Adrenal gland (tissue), 12 donors: ENCODE results near the gene TATDN2. TPM values are rescaled to one million over a fixed set of nuclear protein-coding genes. Genes with fewer than 3 reads are reported as not detected.
A peak's percentile ranks its signal among the peaks of the same experiment; 100 is the strongest.

Experiments
- DNase-seq, 7 donors: peaks; one replicate each; pipeline ENCODE4 v3.0.0-alpha.2; 2019 to 2020
- H3K27ac ChIP-seq, 5 donors: fragments of 200-600 bp; sonication (generic) in 4 of 5; 1 replicate in 3 of 5; 2 replicates in 2 of 5; pipeline versions ENCODE4 v1.5.1 to v1.8.0; 2016 to 2020; ENCODE audit warnings: mild to moderate bottlenecking in 1 of 5
- H3K27me3 ChIP-seq: fragments of 200-600 bp; 2 replicates; pipeline ENCODE4 v1.8.0; 2021
- H3K36me3 ChIP-seq, 2 donors: fragments of 200-600 bp; replicated peaks in 1 of 2; 1 replicate in 1 of 2; 2 replicates in 1 of 2; pipeline versions ENCODE4 v1.5.1 to v1.8.0; 2018 to 2022
- H3K4me1 ChIP-seq, 2 donors: fragments of 200-600 bp; replicated peaks in 1 of 2; 1 replicate in 1 of 2; 2 replicates in 1 of 2; pipeline versions ENCODE4 v1.5.1 to v1.8.0; 2018 to 2021
- H3K4me3 ChIP-seq, 4 donors: fragments of 200-600 bp; sonication (generic) in 3 of 4; one replicate each; pipeline ENCODE4 v1.5.1; 2016 to 2018
- H3K9me3 ChIP-seq, 3 donors: fragments of 200-600 bp; sonication (generic) in 1 of 3; replicated peaks in 1 of 3; 1 replicate in 2 of 3; 2 replicates in 1 of 3; pipeline versions ENCODE4 v1.5.1 to v1.8.0; 2016 to 2021
- POLR2A ChIP-seq, 2 donors: fragments of 450-650 bp; IDR thresholded peaks; one replicate each; pipeline ENCODE4 v1.6.1; 2017; ENCODE audit warnings: antibody characterized with exemption in 2 of 2, mild to moderate bottlenecking in 2 of 2, moderate library complexity in 1 of 2
- WGBS, 4 donors: extraction: QIAGEN DNeasy Blood & Tissue Kit in 2 of 4; methylation state at CpG; one replicate each; pipeline versions ENCODE4 v1.1.5 to v1.1.7; 2013 to 2017; 5-methylcytosine and 5-hydroxymethylcytosine counted together
- intact Hi-C, 2 donors: fragments of 100-400 bp; cut with DNase I; formaldehyde crosslinking; loops; one replicate each; pipeline versions ENCODE4 v1.14.1 to v1.15.0; 2022 to 2023
- polyA plus RNA-seq, 3 donors: library from polyadenylated mRNA; stranded (reverse); fragments of 200-250 nt in 2 of 3; fragments of 350-450 nt in 1 of 3; fragmentation: Illumina TruSeq in 1 of 3; extraction: RNeasy Lipid Tissue Mini Kit (QIAGEN cat#74804) in 1 of 3; gene quantifications; one replicate each; pipeline ENCODE4 v1.2.3, GENCODE V29; 2013 to 2014
- total RNA-seq, 9 donors: library from RNA; depleted of rRNA in 4 of 9; stranded (reverse); fragments of >200 nt in 4 of 9; fragments of 120-200 nt in 1 of 9; fragmentation: NEBNext Ultra II Directional in 1 of 9; extraction: Animal tissue kit (Norgen Biotek cat#: 25700) in 1 of 9; gene quantifications; one replicate each; pipeline versions ENCODE4 v1.1.0 to v1.2.4, GENCODE V29; 2013 to 2023
- TF ChIP-seq, protein P1 (sequence below), 6 experiments: fragments of 450-650 bp in 4 of 6; fragments of 200-600 bp in 2 of 6; sonication (generic) in 1 of 6; IDR thresholded peaks; 1 replicate in 5 of 6; 2 replicates in 1 of 6; pipeline versions ENCODE4 v1.5.1 to v1.8.0; 2016 to 2021; ENCODE audit warnings: antibody characterized with exemption in 6 of 6, mild to moderate bottlenecking in 2 of 6, moderate library complexity in 1 of 6
- donor health status: healthy with polysubstance abuse.
- donor health status: Bipolar disorder and iron deficiency.
- donor health status: DM: yes; HTN: yes; CAD: no.
- donor health status: DM: no; HTN: no; CAD: no.
- donor health status: DM: no; HTN: no; CAD: no.
- donor health status: DM: yes; HTN: yes; CAD: no.

TATDN2 gene
- total and polyA plus RNA-seq, 12 donors, result 10.0 to 34.8 (median 22.6) TPM

DNA sequence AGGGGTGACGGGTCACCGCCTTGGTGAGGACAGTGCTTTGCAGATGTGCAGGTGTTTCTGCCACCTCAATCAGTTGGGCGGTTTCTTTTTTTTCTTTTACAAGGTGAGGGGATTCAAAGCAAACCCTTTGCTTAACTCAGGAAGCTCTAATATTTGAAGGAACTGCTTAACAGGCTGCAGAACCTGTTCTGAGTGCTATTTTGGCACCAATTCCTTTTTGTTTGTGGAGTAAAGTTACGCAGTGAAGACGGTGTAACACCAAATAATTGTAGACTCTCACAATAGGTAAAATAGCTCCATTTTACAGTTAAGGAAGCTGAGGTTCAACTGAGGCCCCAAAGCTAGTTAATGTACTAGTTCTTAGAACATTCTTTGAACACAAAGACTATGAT lies 37.9 kb downstream of the TATDN2 start:
- 86 to 99% (median 94%) methylated on average over 5 of the region's 5 CpGs for WGBS, 4 donors
- Histone ChIP-seq H3K4me3 (no peak overlapping the region), H3K27ac (no peak overlapping the region), H3K9me3 (no peaks in the 10 kb centered on the region), H3K4me1 (no peaks in the 10 kb centered on the region), H3K36me3 (peaks cover 0 to 38% of the 10 kb centered on the region in 2 donors), H3K27me3 (no peaks in the 10 kb centered on the region)
- DNase-seq, result no peak
- TF ChIP-seq, protein P1, sequence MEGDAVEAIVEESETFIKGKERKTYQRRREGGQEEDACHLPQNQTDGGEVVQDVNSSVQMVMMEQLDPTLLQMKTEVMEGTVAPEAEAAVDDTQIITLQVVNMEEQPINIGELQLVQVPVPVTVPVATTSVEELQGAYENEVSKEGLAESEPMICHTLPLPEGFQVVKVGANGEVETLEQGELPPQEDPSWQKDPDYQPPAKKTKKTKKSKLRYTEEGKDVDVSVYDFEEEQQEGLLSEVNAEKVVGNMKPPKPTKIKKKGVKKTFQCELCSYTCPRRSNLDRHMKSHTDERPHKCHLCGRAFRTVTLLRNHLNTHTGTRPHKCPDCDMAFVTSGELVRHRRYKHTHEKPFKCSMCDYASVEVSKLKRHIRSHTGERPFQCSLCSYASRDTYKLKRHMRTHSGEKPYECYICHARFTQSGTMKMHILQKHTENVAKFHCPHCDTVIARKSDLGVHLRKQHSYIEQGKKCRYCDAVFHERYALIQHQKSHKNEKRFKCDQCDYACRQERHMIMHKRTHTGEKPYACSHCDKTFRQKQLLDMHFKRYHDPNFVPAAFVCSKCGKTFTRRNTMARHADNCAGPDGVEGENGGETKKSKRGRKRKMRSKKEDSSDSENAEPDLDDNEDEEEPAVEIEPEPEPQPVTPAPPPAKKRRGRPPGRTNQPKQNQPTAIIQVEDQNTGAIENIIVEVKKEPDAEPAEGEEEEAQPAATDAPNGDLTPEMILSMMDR (IDR thresholded peaks at IDR 0.05), result no peak
- no peak for TF ChIP-seq POLR2A (IDR thresholded peaks at IDR 0.05)
- intact Hi-C loops, result no loop called here

DNA sequence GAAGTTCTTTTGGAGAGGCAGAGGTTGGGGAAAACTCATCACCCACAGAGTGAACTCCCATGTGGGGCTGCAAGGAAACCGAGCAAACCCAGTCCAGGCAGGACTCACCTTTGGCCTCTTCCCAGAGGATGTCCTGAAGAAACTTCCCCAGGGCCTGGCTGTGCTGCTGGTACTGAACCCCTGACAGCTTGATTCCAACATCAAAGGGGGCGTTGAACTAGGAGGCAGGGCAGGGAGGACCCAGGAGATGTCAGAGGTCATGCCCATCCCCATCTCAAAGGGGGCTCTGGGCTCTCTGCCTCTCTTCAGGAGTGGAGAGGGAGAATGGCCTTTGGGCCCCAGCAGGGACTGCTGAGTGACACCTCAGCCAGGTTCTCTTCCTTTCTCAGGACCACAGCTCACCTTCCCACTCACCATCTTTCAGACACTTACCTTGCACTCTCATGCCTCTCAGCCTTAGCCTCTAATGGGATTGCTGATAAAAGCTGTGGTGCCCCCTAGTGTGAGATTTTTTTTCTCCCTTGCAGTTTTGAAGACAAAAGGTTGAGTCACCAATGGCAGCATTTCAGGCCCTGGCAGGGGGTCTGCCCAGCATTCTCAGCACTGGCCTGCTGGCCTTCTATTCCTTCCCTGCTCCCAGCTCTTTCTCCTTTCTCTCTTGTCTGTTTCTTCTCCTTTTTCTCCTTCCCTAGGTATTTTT lies 38.5 kb downstream of the TATDN2 start:
- TF ChIP-seq, protein P1 (IDR thresholded peaks at IDR 0.05), result peak in 3 of 6 experiments; percentile 29 to 50 (median 33)
- TF ChIP-seq POLR2A (IDR thresholded peaks at IDR 0.05), result no peak
- H3K27me3 ChIP-seq, result no peaks in the 10 kb centered on the region
- DNase-seq, result peak in 4 of 7 donors; percentile 51 to 75 (median 62)
- peaks cover 0 to 38% of the 10 kb centered on the region in 2 donors for H3K36me3 ChIP-seq
- no peaks in the 10 kb centered on the region for H3K9me3 ChIP-seq
- WGBS, 4 donors, result 63 to 88% (median 77%) methylated on average over 1 to 2 of the region's 2 CpGs
- no peak overlapping the region for H3K4me3 ChIP-seq
- intact Hi-C loops, result no loop called here
- H3K4me1 ChIP-seq, result no peaks in the 10 kb centered on the region
- no peak overlapping the region for H3K27ac ChIP-seq

DNA sequence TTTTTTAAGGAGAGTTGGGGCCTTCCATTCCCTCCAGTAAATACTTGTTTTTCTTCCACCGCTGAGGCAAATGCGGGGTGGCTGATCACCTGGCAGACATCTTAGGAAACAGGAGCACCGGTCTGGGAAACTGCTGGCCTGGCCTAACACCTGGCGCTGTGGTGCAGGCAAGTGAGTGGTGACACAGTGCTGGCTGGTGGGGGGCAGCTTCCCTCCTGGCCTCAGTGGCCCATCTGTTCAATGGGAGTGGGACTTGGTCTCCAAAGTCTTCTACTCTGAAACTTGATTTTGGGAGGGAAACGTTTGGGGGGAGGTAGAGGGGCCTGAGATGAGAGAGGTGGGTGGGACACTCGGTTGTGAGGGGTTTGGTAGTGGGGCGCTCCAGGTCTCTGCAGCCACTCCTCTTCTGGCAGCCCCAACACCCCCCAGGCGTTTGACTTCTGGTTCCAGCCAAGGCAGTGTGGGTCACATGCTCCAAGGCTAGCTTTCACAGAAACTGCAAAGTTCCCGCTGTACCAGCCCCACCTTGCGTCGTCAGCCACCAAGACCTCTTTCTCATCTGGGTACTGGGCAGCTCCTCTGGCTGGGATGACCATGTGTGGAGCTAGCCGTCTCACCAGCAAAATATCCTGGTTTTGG lies 39.8 kb downstream of the TATDN2 start:
- intact Hi-C loops, result no loop called here
- Histone ChIP-seq H3K4me1 (peaks cover 0 to 4% of the 10 kb centered on the region in 2 donors), H3K27ac (no peak overlapping the region), H3K4me3 (no peak overlapping the region), H3K27me3 (no peaks in the 10 kb centered on the region), H3K36me3 (peaks cover 0 to 30% of the 10 kb centered on the region in 2 donors), H3K9me3 (no peaks in the 10 kb centered on the region)
- 90 to 95% (median 92%) methylated on average over 8 to 12 of the region's 12 CpGs for WGBS, 4 donors
- peak in 2 of 7 donors; percentile 13 to 38 for DNase-seq
- no peak for TF ChIP-seq POLR2A (IDR thresholded peaks at IDR 0.05)
- TF ChIP-seq, protein P1 (IDR thresholded peaks at IDR 0.05), result no peak

DNA sequence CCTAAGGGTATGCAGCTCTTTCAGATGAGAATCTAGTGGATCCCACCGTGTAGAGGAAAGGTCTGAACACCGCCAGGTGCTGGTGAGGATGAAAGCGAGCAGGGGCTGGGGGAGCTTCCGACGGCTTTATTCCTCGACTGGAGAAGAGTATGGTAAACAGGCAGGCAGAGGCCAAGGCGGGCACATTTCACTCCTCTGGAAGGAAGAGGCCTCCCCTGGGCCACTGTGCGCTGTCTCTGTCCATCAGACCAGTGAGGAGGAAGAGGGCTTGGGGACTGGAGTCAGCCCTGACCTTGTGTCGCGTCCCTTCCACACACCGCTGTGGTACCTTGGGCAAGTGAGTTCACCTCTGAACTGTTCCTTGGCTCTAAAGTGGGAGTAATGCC lies 40.3 kb downstream of the TATDN2 start:
- no peak for TF ChIP-seq POLR2A (IDR thresholded peaks at IDR 0.05)
- TF ChIP-seq, protein P1 (IDR thresholded peaks at IDR 0.05), result no peak
- H3K27me3 ChIP-seq, result no peaks in the 10 kb centered on the region
- DNase-seq, result no peak
- H3K27ac ChIP-seq, result no peak overlapping the region
- no peak overlapping the region for H3K4me3 ChIP-seq
- intact Hi-C loops, result no loop called here
- 83 to 96% (median 86%) methylated on average over 3 to 11 of the region's 11 CpGs for WGBS, 4 donors
- peaks cover 0 to 4% of the 10 kb centered on the region in 2 donors for H3K4me1 ChIP-seq
- H3K9me3 ChIP-seq, result no peaks in the 10 kb centered on the region
- peaks cover 0 to 25% of the 10 kb centered on the region in 2 donors for H3K36me3 ChIP-seq
